ENCODE results near the gene C2orf81. TPM values are rescaled to one million over a fixed set of nuclear protein-coding genes. Genes with fewer than 3 reads are reported as not detected.
A peak's percentile ranks its signal among the peaks of the same experiment; 100 is the strongest.
"Not testable (repeated sequence)": the region's sequence is repeated elsewhere in the genome, so short reads cannot be mapped to it uniquely, and the experiment has no call there.

The C2orf81 gene
- total RNA-seq (1 to 10 TPM in 5 of 9 donors, under 1 TPM in 4; 0.36 to 4.7 (median 1.7) TPM), polyA plus RNA-seq (1 to 10 TPM in 2 of 3 donors, under 1 TPM in 1; 0.46 to 7.1 (median 4.5) TPM)
- long read RNA-seq, donor 1: 0 reads
- long read RNA-seq, donor 2, partial matches to known transcripts: 0 of 2 reads
- long read RNA-seq, donor 2, other reads (novel, unspliced or antisense): 0 of 2 reads
- long read RNA-seq, donor 3: 0 reads
- long read RNA-seq, donor 4, partial matches to known transcripts: 0 of 1 reads
- long read RNA-seq, donor 4, other reads (novel, unspliced or antisense): 0 of 1 reads
- long read RNA-seq, donor 5, partial matches to known transcripts: 0 of 4 reads
- long read RNA-seq, donor 5, other reads (novel, unspliced or antisense): 1 of 4 reads
- long read RNA-seq, donor 6, partial matches to known transcripts: 0 of 3 reads
- long read RNA-seq, donor 6, other reads (novel, unspliced or antisense): 0 of 3 reads
- long read RNA-seq, donor 7, partial matches to known transcripts: 0 of 1 reads
- long read RNA-seq, donor 7, other reads (novel, unspliced or antisense): 0 of 1 reads
- long read RNA-seq, donor 8, partial matches to known transcripts: 0 of 2 reads
- long read RNA-seq, donor 8, other reads (novel, unspliced or antisense): 0 of 2 reads
- long read RNA-seq, donor 9: 0 reads
- long read RNA-seq, donor 10: 0 reads

- intact Hi-C loops (cut with DNase I): no loop called here
- DNase-seq: peak; percentile 76 to 93 (median 82)
- H3K27ac ChIP-seq: peak within 1 kb of the TSS in 2 of 5 donors; percentile 77 to 85
- peaks cover 5 to 6% of the 10 kb centered on the region in 2 donors for H3K4me1 ChIP-seq (replicated peaks in 1 of 2)
- WGBS, 4 donors: 0 to 2% (median 1%) methylated on average over 11 to 57 of the region's 57 CpGs
- peaks cover 0 to 7% of the 10 kb centered on the region in 2 donors for H3K36me3 ChIP-seq (replicated peaks in 1 of 2)
- H3K27me3 ChIP-seq: no peaks in the 10 kb centered on the region
- peak within 1 kb of the TSS; percentile 7 to 81 (median 58) for H3K4me3 ChIP-seq
- no peaks in the 10 kb centered on the region for H3K9me3 ChIP-seq (replicated peaks in 1 of 3)
- TF ChIP-seq CTCF (IDR thresholded peaks at IDR 0.05) (no peak), POLR2A (IDR thresholded peaks at IDR 0.05) (peak in 1 of 2 donors; percentile 5)
Measured at GRCh38 chr2:74421221-74421870, at the start of gene C2orf81, which contains the start of gene WDR54. C2orf81 (minus strand) TSS chr2:74421619; CDS start chr2:74421560, 59 bp downstream. WDR54 (plus strand) TSS chr2:74421730; CDS start chr2:74422154, 424 bp downstream.

GRCh38 chr2:74470742-74471141 is 49.3 kb upstream of the C2orf81 start:
- H3K27me3 ChIP-seq; H3K9me3 ChIP-seq (replicated peaks in 1 of 3); DNase-seq; intact Hi-C loops (cut with DNase I); H3K4me3 ChIP-seq: not testable (repeated sequence)
- WGBS, 4 donors: 87 to 91% (median 89%) methylated on average over 8 to 12 of the region's 12 CpGs
- peaks cover 0 to 15% of the 10 kb centered on the region in 2 donors for H3K36me3 ChIP-seq (replicated peaks in 1 of 2)
- peak overlapping the region in 1 of 5 donors; percentile 27 for H3K27ac ChIP-seq
- peaks cover 9 to 21% of the 10 kb centered on the region in 2 donors for H3K4me1 ChIP-seq (replicated peaks in 1 of 2)

- peak overlapping the region in 3 of 5 donors; percentile 84 to 88 (median 87) for H3K27ac ChIP-seq
- intact Hi-C loops (cut with DNase I): no loop called here
- 0 to 5% (median 4%) methylated on average over 4 to 13 of the region's 13 CpGs for WGBS, 4 donors
Measured at GRCh38 chr2:74464406-74464805, 43.0 kb upstream of the C2orf81 start.

GRCh38 chr2:74462786-74463105 is 41.3 kb upstream of the C2orf81 start:
- Histone ChIP-seq H3K4me1 (replicated peaks in 1 of 2) (peaks cover 13 to 25% of the 10 kb centered on the region in 2 donors), H3K27me3 (no peaks in the 10 kb centered on the region), H3K36me3 (replicated peaks in 1 of 2) (peaks cover 0 to 20% of the 10 kb centered on the region in 2 donors), H3K27ac (no peak overlapping the region), H3K9me3 (replicated peaks in 1 of 3) (no peaks in the 10 kb centered on the region), H3K4me3 (no peak overlapping the region)
- WGBS, 4 donors: 74 to 89% (median 79%) methylated on average over 4 of the region's 4 CpGs
- DNase-seq: no peak
- intact Hi-C loops (cut with DNase I): no loop called here
- TF ChIP-seq POLR2A (IDR thresholded peaks at IDR 0.05) (no peak), CTCF (IDR thresholded peaks at IDR 0.05) (no peak)

More at GRCh38 chr2:74464406-74464805, 43.0 kb upstream of the C2orf81 start:
- Histone ChIP-seq H3K36me3 (replicated peaks in 1 of 2) (peaks cover 0 to 20% of the 10 kb centered on the region in 2 donors), H3K27me3 (no peaks in the 10 kb centered on the region), H3K4me1 (replicated peaks in 1 of 2) (peaks cover 6 to 17% of the 10 kb centered on the region in 2 donors), H3K9me3 (replicated peaks in 1 of 3) (no peaks in the 10 kb centered on the region), H3K4me3 (peak overlapping the region; percentile 66 to 98 (median 90))
- DNase-seq: no peak
- TF ChIP-seq POLR2A (IDR thresholded peaks at IDR 0.05) (no peak), CTCF (IDR thresholded peaks at IDR 0.05) (no peak)

Data from adrenal gland (tissue), 19 donors.